Upper lobe of left lung (tissue), 6 donors: ENCODE measurements around the gene MMP23B. TPM values are rescaled to one million over a fixed set of nuclear protein-coding genes. Genes with fewer than 3 reads are reported as not detected.

Experiments
- ATAC-seq, 2 donors: fragments of 200-7000 bp; cut with Tn5 transposase; one replicate each; pipeline ENCODE4 v1.9.1; 2022; ENCODE audit warnings: mild to moderate bottlenecking in 2 of 2, moderate library complexity in 2 of 2; ENCODE audit not compliant: low FRiP score in 2 of 2
- DNase-seq, 2 donors: peaks; one replicate each; pipeline ENCODE4 v3.0.0-alpha.2; 2019 to 2020
- H3K27ac ChIP-seq, 4 donors: fragments of 200-600 bp; sonication (generic); one replicate each; pipeline ENCODE4 v1.5.1; 2016 to 2019
- H3K27me3 ChIP-seq, 4 donors: fragments of 200-600 bp; sonication (generic); one replicate each; pipeline ENCODE4 v1.5.1; 2017 to 2019
- H3K36me3 ChIP-seq, 4 donors: fragments of 200-600 bp; sonication (generic); one replicate each; pipeline ENCODE4 v1.5.1; 2016 to 2019
- H3K4me1 ChIP-seq, 4 donors: fragments of 200-600 bp; sonication (generic); one replicate each; pipeline ENCODE4 v1.5.1; 2018 to 2019
- H3K4me3 ChIP-seq, 4 donors: fragments of 200-600 bp; sonication (generic); one replicate each; pipeline ENCODE4 v1.5.1; 2017 to 2019; ENCODE audit warnings: mild to moderate bottlenecking in 2 of 4, moderate library complexity in 1 of 4
- H3K9me3 ChIP-seq, 4 donors: fragments of 200-600 bp; sonication (generic); one replicate each; pipeline ENCODE4 v1.5.1; 2018 to 2019
- EP300 ChIP-seq, 4 donors: sonication (generic); formaldehyde crosslinking; IDR thresholded peaks; one replicate each; pipeline ENCODE4 v1.5.1; 2017; ENCODE audit warnings: antibody characterized with exemption in 4 of 4, control low read depth in 2 of 4
- POLR2A ChIP-seq, 4 donors: fragments of 450-650 bp; IDR thresholded peaks; one replicate each; pipeline ENCODE4 v1.5.1; 2016 to 2017; ENCODE audit warnings: antibody characterized with exemption in 4 of 4, mild to moderate bottlenecking in 2 of 4
- POLR2AphosphoS5 ChIP-seq, 2 donors: sonication (generic); formaldehyde crosslinking; IDR thresholded peaks; one replicate each; pipeline ENCODE4 v1.5.1; 2017; ENCODE audit warnings: antibody characterized with exemption in 2 of 2
- WGBS, 2 donors: methylation state at CpG; one replicate each; pipeline ENCODE4 v1.1.5; 2017 to 2018; 5-methylcytosine and 5-hydroxymethylcytosine counted together
- total RNA-seq, 6 donors: library from RNA; depleted of rRNA in 4 of 6; stranded (reverse); fragments of >200 nt in 4 of 6; gene quantifications; one replicate each; pipeline versions ENCODE4 v1.1.0 to v1.2.1, GENCODE V29; 2016 to 2021
- TF ChIP-seq, protein P1 (sequence below), 6 experiments: fragments of 450-650 bp in 4 of 6; fragments of 200-600 bp in 2 of 6; sonication (generic) in 2 of 6; IDR thresholded peaks; one replicate each; pipeline ENCODE4 v1.5.1; 2016 to 2019; ENCODE audit warnings: antibody characterized with exemption in 6 of 6
- donor health status: DM: no; HTN: no; CAD: no; lungs with moderate emphysema.
- donor health status: DM: no; HTN: yes; CAD: no; lungs with severe emphysema.

Gene MMP23B
- total RNA-seq, 6 donors from 2014 or later, result 13.6 to 79.3 (median 33.0) TPM; not detected in 1

GRCh38 chr1:1625824-1626206, 6.2 kb upstream of the MMP23B start:
- no peak for ATAC-seq
- no peaks in the 10 kb centered on the region for H3K9me3 ChIP-seq
- TF ChIP-seq, protein P1, sequence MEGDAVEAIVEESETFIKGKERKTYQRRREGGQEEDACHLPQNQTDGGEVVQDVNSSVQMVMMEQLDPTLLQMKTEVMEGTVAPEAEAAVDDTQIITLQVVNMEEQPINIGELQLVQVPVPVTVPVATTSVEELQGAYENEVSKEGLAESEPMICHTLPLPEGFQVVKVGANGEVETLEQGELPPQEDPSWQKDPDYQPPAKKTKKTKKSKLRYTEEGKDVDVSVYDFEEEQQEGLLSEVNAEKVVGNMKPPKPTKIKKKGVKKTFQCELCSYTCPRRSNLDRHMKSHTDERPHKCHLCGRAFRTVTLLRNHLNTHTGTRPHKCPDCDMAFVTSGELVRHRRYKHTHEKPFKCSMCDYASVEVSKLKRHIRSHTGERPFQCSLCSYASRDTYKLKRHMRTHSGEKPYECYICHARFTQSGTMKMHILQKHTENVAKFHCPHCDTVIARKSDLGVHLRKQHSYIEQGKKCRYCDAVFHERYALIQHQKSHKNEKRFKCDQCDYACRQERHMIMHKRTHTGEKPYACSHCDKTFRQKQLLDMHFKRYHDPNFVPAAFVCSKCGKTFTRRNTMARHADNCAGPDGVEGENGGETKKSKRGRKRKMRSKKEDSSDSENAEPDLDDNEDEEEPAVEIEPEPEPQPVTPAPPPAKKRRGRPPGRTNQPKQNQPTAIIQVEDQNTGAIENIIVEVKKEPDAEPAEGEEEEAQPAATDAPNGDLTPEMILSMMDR (IDR thresholded peaks at IDR 0.05), result no peak
- TF ChIP-seq EP300 (IDR thresholded peaks at IDR 0.05), result no peak
- TF ChIP-seq POLR2AphosphoS5 (IDR thresholded peaks at IDR 0.05), result no peak
- no peak for TF ChIP-seq POLR2A (IDR thresholded peaks at IDR 0.05)
- H3K36me3 ChIP-seq, result peaks cover 0 to 42% (median 9%) of the 10 kb centered on the region in 4 donors
- no peak for DNase-seq
- no peak overlapping the region for H3K27ac ChIP-seq
- H3K27me3 ChIP-seq, result peaks cover 0 to 18% (median 2%) of the 10 kb centered on the region in 4 donors
- 94 to 98% methylated on average over 8 of the region's 8 CpGs for WGBS, 2 donors
- H3K4me1 ChIP-seq, result peaks cover 0 to 17% (median 7%) of the 10 kb centered on the region in 4 donors
- no peak overlapping the region for H3K4me3 ChIP-seq

GRCh38 chr1:1626207-1627141, 5.5 kb upstream of the MMP23B start:
- no peak for ATAC-seq

GRCh38 chr1:1627261-1627828, 4.6 kb upstream of the MMP23B start:
- no peak for TF ChIP-seq EP300 (IDR thresholded peaks at IDR 0.05)
- TF ChIP-seq POLR2AphosphoS5 (IDR thresholded peaks at IDR 0.05), result no peak
- no peak for TF ChIP-seq POLR2A (IDR thresholded peaks at IDR 0.05)
- TF ChIP-seq, protein P1 (IDR thresholded peaks at IDR 0.05), result no peak
- ATAC-seq, result no peak
- H3K4me1 ChIP-seq, result peaks cover 7 to 32% (median 18%) of the 10 kb centered on the region in 4 donors
- no peak overlapping the region for H3K27ac ChIP-seq
- no peaks in the 10 kb centered on the region for H3K9me3 ChIP-seq
- WGBS, 2 donors, result 85 to 93% methylated on average over 13 to 19 of the region's 37 CpGs
- H3K27me3 ChIP-seq, result peaks cover 0 to 32% (median 13%) of the 10 kb centered on the region in 4 donors
- peak in 1 of 2 donors; percentile 82 for DNase-seq
- H3K36me3 ChIP-seq, result peaks cover 0 to 42% (median 9%) of the 10 kb centered on the region in 4 donors
- no peak overlapping the region for H3K4me3 ChIP-seq

More at GRCh38 chr1:1626207-1627141, 5.5 kb upstream of the MMP23B start:
- Histone ChIP-seq H3K4me3 (no peak overlapping the region), H3K27me3 (peaks cover 0 to 25% (median 5%) of the 10 kb centered on the region in 4 donors), H3K9me3 (no peaks in the 10 kb centered on the region), H3K27ac (no peak overlapping the region), H3K36me3 (peaks cover 0 to 42% (median 9%) of the 10 kb centered on the region in 4 donors), H3K4me1 (peaks cover 0 to 23% (median 10%) of the 10 kb centered on the region in 4 donors)
- TF ChIP-seq POLR2A (IDR thresholded peaks at IDR 0.05), result no peak
- TF ChIP-seq, protein P1 (IDR thresholded peaks at IDR 0.05), result no peak
- TF ChIP-seq POLR2AphosphoS5 (IDR thresholded peaks at IDR 0.05), result no peak
- TF ChIP-seq EP300 (IDR thresholded peaks at IDR 0.05), result no peak
- 96 to 98% methylated on average over 27 to 42 of the region's 48 CpGs for WGBS, 2 donors
- peak in 1 of 2 donors; percentile 84 for DNase-seq

DNA sequence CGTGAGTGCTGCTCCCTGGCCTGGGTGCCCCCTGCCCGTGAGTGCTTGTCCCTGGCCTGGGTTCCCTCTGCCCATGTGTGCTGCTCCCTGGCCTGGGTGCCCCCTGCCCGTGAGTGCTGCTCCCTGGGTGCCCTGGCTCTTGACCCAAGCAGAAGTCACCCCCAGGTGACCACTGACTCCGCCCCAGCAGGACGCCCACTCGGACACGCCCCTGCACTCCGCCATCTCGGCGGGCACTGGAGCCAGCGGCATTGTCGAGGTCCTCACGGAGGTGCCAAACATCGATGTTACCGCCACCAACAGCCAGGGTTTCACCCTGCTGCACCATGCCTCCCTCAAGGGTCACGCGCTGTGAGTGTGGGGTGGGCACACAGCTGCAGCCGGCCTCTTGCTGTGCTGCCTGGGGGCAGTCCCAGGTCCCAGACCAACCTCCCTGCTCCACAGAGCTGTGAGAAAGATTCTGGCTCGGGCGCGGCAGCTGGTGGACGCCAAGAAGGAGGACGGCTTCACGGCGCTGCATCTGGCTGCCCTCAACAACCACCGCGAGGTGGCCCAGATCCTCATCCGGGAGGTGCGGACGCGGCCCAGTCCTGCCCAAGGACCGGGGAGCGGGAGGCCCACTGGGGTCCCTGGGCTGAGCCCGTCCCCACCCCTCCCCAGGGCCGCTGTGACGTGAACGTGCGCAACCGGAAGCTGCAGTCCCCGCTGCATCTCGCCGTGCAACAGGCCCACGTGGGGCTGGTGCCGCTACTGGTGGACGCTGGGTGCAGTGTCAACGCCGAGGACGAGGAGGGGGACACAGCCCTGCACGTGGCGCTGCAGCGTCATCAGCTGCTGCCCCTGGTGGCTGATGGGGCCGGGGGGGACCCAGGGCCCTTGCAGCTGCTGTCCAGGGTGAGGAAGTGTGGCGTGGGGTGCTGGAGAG, 3.9 kb upstream of the MMP23B start:
- Histone ChIP-seq H3K4me1 (peaks cover 7 to 32% (median 18%) of the 10 kb centered on the region in 4 donors), H3K27ac (no peak overlapping the region), H3K4me3 (no peak overlapping the region), H3K27me3 (peaks cover 0 to 32% (median 13%) of the 10 kb centered on the region in 4 donors), H3K36me3 (peaks cover 0 to 42% (median 9%) of the 10 kb centered on the region in 4 donors), H3K9me3 (no peaks in the 10 kb centered on the region)
- WGBS, 2 donors, result 93 to 95% methylated on average over 11 to 33 of the region's 53 CpGs
- ATAC-seq (no peak), DNase-seq (peak in 1 of 2 donors; percentile 85)
- TF ChIP-seq, protein P1 (IDR thresholded peaks at IDR 0.05), result no peak
- TF ChIP-seq POLR2A (IDR thresholded peaks at IDR 0.05) (no peak), POLR2AphosphoS5 (IDR thresholded peaks at IDR 0.05) (no peak), EP300 (IDR thresholded peaks at IDR 0.05) (no peak)
